GM21526 (cell line): ENCODE data around the gene KCNT2.

Source experiments
- ATAC-seq: cut with Tn5 transposase; IDR thresholded peaks from one replicate; pipeline ENCODE4 v1.9.1; 2021; ENCODE audit warnings: moderate library complexity; ENCODE audit not compliant: unreplicated experiment, low FRiP score

The KCNT2 gene

GRCh38 chr1:196405839-196406238 is 202.4 kb downstream of the KCNT2 start:
- ATAC-seq = no peak

- ATAC-seq = no peak
These were observed 204.2 kb downstream of the KCNT2 start for GRCh38 chr1:196403803-196404690.

- no peak for ATAC-seq
These were observed 206.3 kb downstream of the KCNT2 start for GRCh38 chr1:196401891-196402290.

- no peak for ATAC-seq
These were observed 206.8 kb downstream of the KCNT2 start for GRCh38 chr1:196401452-196401833.

- no peak for ATAC-seq
These were observed 207.5 kb downstream of the KCNT2 start for GRCh38 chr1:196400478-196401451.

- ATAC-seq = no peak
These were observed 208.5 kb downstream of the KCNT2 start for GRCh38 chr1:196399713-196400112.

GRCh38 chr1:196393742-196394141 is 214.5 kb downstream of the KCNT2 start:
- no peak for ATAC-seq

- no peak for ATAC-seq
These were observed 215.0 kb downstream of the KCNT2 start for GRCh38 chr1:196393282-196393681.

GRCh38 chr1:196387766-196388165 is 220.5 kb downstream of the KCNT2 start:
- no peak for ATAC-seq

GRCh38 chr1:196385109-196385508 is 223.1 kb downstream of the KCNT2 start:
- ATAC-seq = no peak

- no peak for ATAC-seq
These were observed 225.9 kb downstream of the KCNT2 start for GRCh38 chr1:196382383-196382782.

GRCh38 chr1:196381544-196381943 is 226.7 kb downstream of the KCNT2 start:
- ATAC-seq = no peak

GRCh38 chr1:196380316-196380715 is 227.9 kb downstream of the KCNT2 start:
- no peak for ATAC-seq

- ATAC-seq = no peak
These were observed 230.4 kb downstream of the KCNT2 start for GRCh38 chr1:196377811-196378210.

GRCh38 chr1:196376630-196377328 is 231.5 kb downstream of the KCNT2 start:
- ATAC-seq = no peak

- ATAC-seq = no peak
These were observed 234.4 kb downstream of the KCNT2 start for GRCh38 chr1:196373798-196374197.

- peak; percentile 81 for ATAC-seq
These were observed 235.2 kb downstream of the KCNT2 start for GRCh38 chr1:196372896-196373536.

GRCh38 chr1:196367838-196368237 is 240.4 kb downstream of the KCNT2 start:
- ATAC-seq = no peak

- ATAC-seq = no peak
These were observed 241.3 kb downstream of the KCNT2 start for GRCh38 chr1:196366817-196367495.
